Measurements from ENCODE around the gene PITPNB.

Gene PITPNB

GRCh38 chr22:27827604-27828587 is 91.2 kb downstream of the PITPNB start:
- no peak for DNase-seq

- DNase-seq = peak; percentile 41
Measured at GRCh38 chr22:27825174-27825573, 93.9 kb downstream of the PITPNB start.

GRCh38 chr22:27823221-27823620 is 95.8 kb downstream of the PITPNB start:
- no peak for DNase-seq

- DNase-seq = no peak
Measured at GRCh38 chr22:27820896-27821866, 97.9 kb downstream of the PITPNB start.

GRCh38 chr22:27816552-27816951 is 102.5 kb downstream of the PITPNB start:
- no peak for DNase-seq

- no peak for DNase-seq
Measured at GRCh38 chr22:27815826-27816530, 103.1 kb downstream of the PITPNB start.

GRCh38 chr22:27814993-27815392 is 104.1 kb downstream of the PITPNB start:
- DNase-seq = no peak

- DNase-seq = no peak
Measured at GRCh38 chr22:27811778-27812177, 107.3 kb downstream of the PITPNB start.

- no peak for DNase-seq
Measured at GRCh38 chr22:27810609-27811151, 108.4 kb downstream of the PITPNB start.

- DNase-seq = no peak
Measured at GRCh38 chr22:27809700-27810608, 109.1 kb downstream of the PITPNB start.

- no peak for DNase-seq
Measured at GRCh38 chr22:27809226-27809603, 109.8 kb downstream of the PITPNB start.

- DNase-seq = no peak
Measured at GRCh38 chr22:27808451-27809225, 110.4 kb downstream of the PITPNB start.

- no peak for DNase-seq
Measured at GRCh38 chr22:27805841-27806240, 113.2 kb downstream of the PITPNB start.

GRCh38 chr22:27804470-27805297 is 114.4 kb downstream of the PITPNB start:
- DNase-seq = peak; percentile 69

GRCh38 chr22:27803841-27804415 is 115.1 kb downstream of the PITPNB start:
- no peak for DNase-seq

GRCh38 chr22:27802346-27803073 is 116.5 kb downstream of the PITPNB start:
- DNase-seq = no peak

Data from hematopoietic multipotent progenitor cell treated with erythropoietin and hydrocortisone succinate and interleukin-3 and kit ligand, for 8 days (in vitro differentiated cells).